GM12878 (cell line): ENCODE measurements around the gene PHF14. TPM values are rescaled to one million over a fixed set of nuclear protein-coding genes. Genes with fewer than 3 reads are reported as not detected.

Experiments
- ATAC-seq: fragments of 200-7000 bp; cut with Tn5 transposase; 3 replicates; pipeline ENCODE4 v1.9.1; 2020; ENCODE audit warnings: mild to moderate bottlenecking, moderate library complexity
- BruUV-seq: library from RNA; stranded (reverse); fragments of 400-500 nt; replicated peaks from 2 replicates; lab custom pipeline; 2021; lab: Mats Ljungman, UMichigan
- CTCF ChIA-PET: fragments of 300-600 bp; sonication (Branson Sonifier 250); formaldehyde crosslinking; extraction: SDS; loops from one replicate; lab custom pipeline; 2021; ENCODE audit warnings: inconsistent platforms; lab: Yijun Ruan, JAX
- POLR2A ChIA-PET: fragments of 350-600 bp; formaldehyde crosslinking; extraction: SDS; loops from one replicate; lab custom pipeline; 2021; ENCODE audit warnings: inconsistent platforms; lab: Charles Lee
- RAD21 ChIA-PET: fragments of 300-600 bp; sonication (Branson Sonifier 250); formaldehyde crosslinking; loops from one replicate; lab custom pipeline; 2023; ENCODE audit warnings: antibody characterized with exemption; ENCODE audit not compliant: unreplicated experiment; lab: Charles Lee
- SMC1A ChIA-PET: fragments of 300-600 bp; sonication (Branson Sonifier 250); formaldehyde crosslinking; loops from one replicate; lab custom pipeline; 2023; ENCODE audit not compliant: unreplicated experiment, uncharacterized antibody; lab: Charles Lee
- DNase-seq: peaks from one replicate; pipeline ENCODE4 v3.0.0-alpha.2; 2011; ENCODE audit warnings: low read depth, low spot score
- FAIRE-seq: peaks from 3 replicates; lab custom pipeline; 2011; peaks lifted over from hg19 to GRCh38; lab: Jason Lieb, UNC
- H2AFZ ChIP-seq: 2 replicates; pipeline ENCODE4 v1.6.0; 2011; ENCODE audit warnings: low read depth, low read length, control low read depth; ENCODE audit not compliant: control insufficient read depth
- H3K27ac ChIP-seq: 2 replicates; pipeline ENCODE4 v1.5.1; 2011; ENCODE audit warnings: control low read depth; ENCODE audit not compliant: control insufficient read depth, insufficient read depth
- H3K27me3 ChIP-seq, 2 experiments: replicated peaks in 1 of 2; 2 replicates each; pipeline versions ENCODE4 v1.6.0 to v1.6.1; 2011; ENCODE audit warnings: low read length in 1 of 2; ENCODE audit not compliant: control insufficient read depth in 2 of 2, insufficient read depth in 2 of 2
- H3K36me3 ChIP-seq, 2 experiments: 2 replicates each; pipeline ENCODE4 v1.5.1; 2011; ENCODE audit warnings: low read length in 1 of 2; ENCODE audit not compliant: control insufficient read depth in 2 of 2, insufficient read depth in 2 of 2
- H3K4me1 ChIP-seq: 2 replicates; pipeline ENCODE4 v1.6.1; 2011; ENCODE audit warnings: mild to moderate bottlenecking, low read length, moderate library complexity, mixed read lengths; ENCODE audit not compliant: control insufficient read depth, insufficient read depth
- H3K4me2 ChIP-seq: 2 replicates; pipeline ENCODE4 v1.6.0; 2011; ENCODE audit warnings: control low read depth; ENCODE audit not compliant: control insufficient read depth, insufficient read depth
- H3K4me3 ChIP-seq: fragments of 200-600 bp; sonication (generic); 2 replicates; pipeline ENCODE4 v1.5.1; 2016
- H3K79me2 ChIP-seq: 2 replicates; pipeline ENCODE4 v1.6.0; 2011; ENCODE audit warnings: low read length; ENCODE audit not compliant: control insufficient read depth, insufficient read depth
- H3K9ac ChIP-seq: 2 replicates; pipeline ENCODE4 v1.8.0; 2011; ENCODE audit warnings: low read length, control low read depth, mixed read lengths; ENCODE audit not compliant: control insufficient read depth, insufficient read depth
- H3K9me3 ChIP-seq: replicated peaks from 3 replicates; pipeline ENCODE4 v1.5.1; 2011; ENCODE audit warnings: mild to moderate bottlenecking, low read length; ENCODE audit not compliant: control insufficient read depth, insufficient read depth
- H4K20me1 ChIP-seq: 2 replicates; pipeline ENCODE4 v1.6.0; 2011; ENCODE audit not compliant: control insufficient read depth, insufficient read depth
- ELK1 ChIP-seq: IDR thresholded peaks from 2 replicates; pipeline ENCODE4 v1.6.1; 2012; ENCODE audit warnings: low read depth, low read length, improper control_type of control experiment
- KDM1A ChIP-seq: fragments of 200-600 bp; sonication (generic); IDR thresholded peaks from 2 replicates; pipeline ENCODE4 v1.6.1; 2016; ENCODE audit warnings: borderline replicate concordance
- MTA3 ChIP-seq: IDR thresholded peaks from 2 replicates; pipeline ENCODE4 v1.6.1; 2012; ENCODE audit warnings: low read length, inconsistent platforms, borderline replicate concordance
- POLR2AphosphoS5 ChIP-seq: IDR thresholded peaks from 2 replicates; pipeline ENCODE4 v1.6.1; 2011; ENCODE audit warnings: mild to moderate bottlenecking, low read length, inconsistent platforms
- TARDBP ChIP-seq: IDR thresholded peaks from 2 replicates; pipeline ENCODE4 v1.6.1; 2016; ENCODE audit warnings: borderline replicate concordance
- TCF7 ChIP-seq: IDR thresholded peaks from 2 replicates; pipeline ENCODE4 v1.6.1; 2014; ENCODE audit warnings: antibody characterized with exemption, borderline replicate concordance
- YY1 ChIP-seq: IDR thresholded peaks from 2 replicates; pipeline ENCODE4 v1.6.1; 2011; ENCODE audit warnings: low read depth, mild to moderate bottlenecking, low read length
- WGBS: methylation state at CpG from one replicate; pipeline ENCODE4 v1.1.6; 2016; ENCODE audit warnings: low lambda C conversion rate; ENCODE audit not compliant: insufficient replicate concordance, insufficient coverage; ENCODE audit errors: missing lambda C conversion rate; 5-methylcytosine and 5-hydroxymethylcytosine counted together
- in situ Hi-C: fragments of 300-500 bp; cut with MboI; formaldehyde crosslinking; loops from 9 replicates; pipeline ENCODE4 v1.14.3; 2018; ENCODE audit warnings: mixed read lengths
- intact Hi-C: fragments of 100-400 bp; cut with micrococcal nuclease; formaldehyde crosslinking; loops from one replicate; pipeline ENCODE4 v1.14.2; 2022; ENCODE audit not compliant: unreplicated experiment
- polyA plus RNA-seq, 11 experiments: library from polyadenylated mRNA; depleted of rRNA in 4 of 11; unstranded in 6 of 11; stranded (reverse) in 5 of 11; fragments of >200 nt; fragmentation: Nextera tagmentation in 4 of 11; fragmentation: Illumina TruSeq in 1 of 11; extraction: Ambion mirVana in 4 of 11; extraction: Trizol in 1 of 11; gene quantifications; 1 replicate in 1 of 11; 2 replicates in 10 of 11; pipeline versions ENCODE4 v1.2.1 to v1.2.3, GENCODE V29; 2011 to 2016; ENCODE audit warnings: inconsistent platforms in 2 of 11, missing spikeins in 2 of 11, low read depth in 1 of 11
- total RNA-seq, 4 experiments: library from RNA; depleted of rRNA in 3 of 4; stranded (reverse); fragments of >200 nt in 3 of 4; fragmentation: Illumina TruSeq in 1 of 4; extraction: Trizol in 1 of 4; gene quantifications; 2 replicates each; pipeline versions ENCODE4 v1.2.1 to v1.2.3, GENCODE V29; 2013 to 2021
- TF ChIP-seq, protein P1 (sequence below): fragments of 450-650 bp; IDR thresholded peaks from 2 replicates; pipeline ENCODE4 v1.6.1; 2017; ENCODE audit warnings: mild to moderate bottlenecking, low read depth, inconsistent platforms; ENCODE audit not compliant: poor library complexity, severe bottlenecking

PHF14 gene
- total and polyA plus RNA-seq, 10 of the 15 experiments (the other 5 are each of a cell fraction or from before 2014, with no cell fraction given), result 21.3 to 47.1 (median 29.9) TPM

DNA sequence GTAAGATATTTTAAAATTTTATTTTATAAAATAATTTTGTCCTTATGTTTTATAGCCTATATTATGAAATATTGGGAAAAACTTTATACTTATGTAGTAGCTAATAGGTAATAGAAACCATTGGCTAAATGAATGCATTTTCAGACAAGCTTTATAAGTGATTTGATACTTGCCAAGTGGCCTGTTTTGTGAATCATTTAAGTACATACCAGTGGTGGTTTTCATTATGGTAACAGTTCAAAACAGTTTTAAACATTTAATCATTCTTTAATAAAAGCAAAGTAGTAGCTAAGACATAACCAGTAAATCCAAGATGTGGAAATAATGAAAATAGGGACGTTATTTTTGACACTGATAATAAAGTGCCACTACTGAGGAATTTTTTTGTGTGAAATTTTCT lies 182.2 kb downstream of the PHF14 start (continued):
- TF ChIP-seq, protein P1, sequence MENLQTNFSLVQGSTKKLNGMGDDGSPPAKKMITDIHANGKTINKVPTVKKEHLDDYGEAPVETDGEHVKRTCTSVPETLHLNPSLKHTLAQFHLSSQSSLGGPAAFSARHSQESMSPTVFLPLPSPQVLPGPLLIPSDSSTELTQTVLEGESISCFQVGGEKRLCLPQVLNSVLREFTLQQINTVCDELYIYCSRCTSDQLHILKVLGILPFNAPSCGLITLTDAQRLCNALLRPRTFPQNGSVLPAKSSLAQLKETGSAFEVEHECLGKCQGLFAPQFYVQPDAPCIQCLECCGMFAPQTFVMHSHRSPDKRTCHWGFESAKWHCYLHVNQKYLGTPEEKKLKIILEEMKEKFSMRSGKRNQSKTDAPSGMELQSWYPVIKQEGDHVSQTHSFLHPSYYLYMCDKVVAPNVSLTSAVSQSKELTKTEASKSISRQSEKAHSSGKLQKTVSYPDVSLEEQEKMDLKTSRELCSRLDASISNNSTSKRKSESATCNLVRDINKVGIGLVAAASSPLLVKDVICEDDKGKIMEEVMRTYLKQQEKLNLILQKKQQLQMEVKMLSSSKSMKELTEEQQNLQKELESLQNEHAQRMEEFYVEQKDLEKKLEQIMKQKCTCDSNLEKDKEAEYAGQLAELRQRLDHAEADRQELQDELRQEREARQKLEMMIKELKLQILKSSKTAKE, result no peak
- no peak for TF ChIP-seq MTA3
- no peak for TF ChIP-seq TCF7
- TF ChIP-seq KDM1A, result no peak
- TF ChIP-seq, all 136 proteins: peak for 0

DNA sequence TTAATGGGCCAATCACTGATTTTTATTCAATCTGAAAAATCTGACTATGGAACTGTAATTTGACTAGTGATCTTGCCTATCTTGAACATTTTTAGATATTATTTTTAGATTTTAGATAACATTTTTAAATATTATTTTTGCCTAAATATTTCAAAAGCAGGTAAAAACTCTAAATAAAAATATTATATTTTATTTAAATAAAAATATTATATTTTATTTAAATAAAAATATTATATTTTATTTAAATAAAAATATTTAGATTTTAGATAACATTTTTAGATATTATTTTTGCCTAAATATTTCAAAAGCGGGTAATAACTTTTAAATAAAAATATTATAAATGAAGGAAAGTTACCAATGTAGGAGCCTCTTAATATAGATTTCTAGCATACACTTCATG lies 187.8 kb downstream of the PHF14 start:
- ChIA-PET POLR2A (no interaction called here), SMC1A (no interaction called here), RAD21 (no interaction called here), CTCF (no interaction called here)
- H2AFZ ChIP-seq, result no peak overlapping the region
- no peak overlapping the region for H3K9ac ChIP-seq
- WGBS, result 95% methylated on average over 1 of the region's 1 CpG
- no peak overlapping the region for H3K27ac ChIP-seq
- BruUV-seq, result no TSS peak
- FAIRE-seq, result no peak
- intact Hi-C loops, result no loop called here
- no peak for ATAC-seq
- H4K20me1 ChIP-seq, result no peaks in the 10 kb centered on the region
- H3K4me2 ChIP-seq, result no peak overlapping the region
- no peak overlapping the region for H3K4me3 ChIP-seq
- no peaks in the 10 kb centered on the region for H3K27me3 ChIP-seq
- in situ Hi-C loops, result no loop called here
- H3K36me3 ChIP-seq, result no peaks in the 10 kb centered on the region
- no peaks in the 10 kb centered on the region for H3K79me2 ChIP-seq
- TF ChIP-seq ELK1, result no peak
- no peak for TF ChIP-seq TARDBP
- TF ChIP-seq YY1, result no peak
- TF ChIP-seq POLR2AphosphoS5, result no peak
- DNase-seq, result no peak
- no peaks in the 10 kb centered on the region for H3K9me3 ChIP-seq
- no peaks in the 10 kb centered on the region for H3K4me1 ChIP-seq
